NCI-H1417 treated with DMSO at 0.1 percent for 48 hours (cell line): Measurements from ENCODE around the gene ZNF773.
"Not testable (repeated sequence)": the region's sequence is repeated elsewhere in the genome, so short reads cannot be mapped to it uniquely, and the experiment has no call there.

Source experiments
- DNase-seq: peaks from one replicate; lab custom pipeline; 2025; lab: John Stamatoyannopoulos, UW

The ZNF773 gene

DNA sequence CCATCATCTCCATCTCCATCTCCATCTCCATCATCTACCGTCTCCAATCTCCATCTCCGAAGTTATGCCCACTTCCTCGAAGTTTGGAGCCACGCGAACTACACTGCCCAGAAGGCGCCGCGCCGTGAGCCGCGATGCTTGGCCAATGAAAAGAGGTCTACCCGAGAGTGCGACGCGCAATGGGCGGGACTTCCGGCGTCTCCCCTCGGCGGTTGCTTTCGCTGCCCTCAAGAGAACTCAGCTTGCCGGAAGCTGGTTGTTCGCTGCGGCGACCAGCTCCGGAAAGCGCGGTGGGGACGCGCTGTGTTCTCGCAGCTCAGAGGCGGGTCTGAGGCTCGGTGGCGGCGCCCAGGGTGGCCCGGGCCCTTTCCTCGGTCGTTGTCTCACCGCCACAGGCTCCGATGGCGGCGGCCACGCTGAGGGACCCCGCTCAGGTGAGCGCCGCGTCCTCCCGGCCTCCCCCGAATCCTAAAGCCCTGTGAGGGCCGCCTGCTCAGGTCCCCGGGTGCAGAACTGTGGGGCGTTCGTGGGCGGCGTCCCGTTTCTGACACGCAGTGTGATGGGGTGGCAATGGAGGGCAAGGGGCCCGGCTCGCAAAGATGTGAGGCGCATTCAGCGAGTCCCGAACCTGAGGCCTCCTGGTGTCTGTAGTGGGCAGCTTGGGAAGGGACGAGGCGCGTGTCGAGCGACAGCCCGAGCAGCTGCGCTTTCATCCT is at the start of gene ZNF773:
TSS of gene ZNF773 (plus strand) at position 259 of the 716 bp plus-strand sequence. CDS start at position 402, 143 bp downstream.
- DNase-seq: peak; percentile 34

DNA sequence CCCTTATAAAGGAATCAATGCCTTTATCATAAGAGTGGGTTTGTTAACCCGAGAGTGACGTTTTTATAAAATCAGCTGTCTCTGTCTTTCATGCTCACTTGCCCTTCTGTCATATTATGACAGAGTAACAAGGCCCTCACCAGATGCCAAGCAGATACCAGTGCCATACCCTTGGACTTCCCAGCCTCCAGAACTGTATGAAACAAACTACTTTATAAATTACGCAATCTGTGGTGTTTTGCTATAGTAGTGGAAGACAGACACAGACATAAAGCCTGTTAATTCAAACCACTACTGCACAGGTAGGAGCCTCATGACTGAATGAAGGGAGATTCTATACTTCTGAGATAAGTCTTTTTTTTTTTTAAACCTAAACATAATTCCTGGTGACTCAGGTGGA is 47.4 kb upstream of the ZNF773 start:
- DNase-seq: no peak

GRCh38 chr19:57465680-57466381 is 33.9 kb upstream of the ZNF773 start:
- no peak for DNase-seq

DNA sequence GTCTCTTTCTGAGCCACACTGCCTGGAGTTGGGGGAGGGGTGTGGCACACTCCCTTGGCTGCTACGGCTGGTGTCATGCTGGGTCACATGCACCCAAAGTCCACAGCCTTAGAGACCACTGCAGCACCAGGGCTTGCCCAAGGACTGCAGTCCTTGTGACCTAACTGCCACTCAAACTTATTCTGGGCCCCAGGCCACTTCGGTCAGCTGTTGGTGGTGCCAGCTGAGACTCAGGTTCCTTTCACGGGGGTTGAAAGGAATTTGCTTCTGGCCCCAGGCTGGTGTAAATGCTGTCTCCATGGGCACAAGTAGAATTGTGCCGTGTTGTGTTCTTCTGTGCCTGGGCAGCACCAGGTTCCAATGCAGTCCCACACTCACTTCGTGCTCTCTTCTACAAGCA is 33.2 kb upstream of the ZNF773 start:
- DNase-seq: no peak

DNA sequence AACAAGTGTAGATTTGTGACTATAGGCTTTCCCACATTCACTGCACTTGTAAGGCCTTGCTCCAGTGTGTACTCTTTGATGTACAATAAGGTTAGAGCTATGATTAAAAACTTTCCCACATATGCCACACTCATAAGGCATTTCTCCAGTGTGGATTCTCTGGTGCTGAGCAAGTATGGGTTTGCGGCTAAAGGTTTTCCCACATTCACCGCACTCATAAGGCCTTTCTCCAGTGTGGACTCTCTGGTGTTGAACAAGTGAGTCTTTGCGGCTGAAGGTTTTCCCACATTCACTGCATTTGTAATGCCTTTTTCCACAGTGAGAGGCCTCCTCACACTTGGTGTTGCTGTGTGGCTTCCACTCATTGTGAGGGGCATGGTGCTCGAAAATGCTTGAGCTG is 26.1 kb upstream of the ZNF773 start:
- no peak for DNase-seq

- DNase-seq: no peak
Observed at GRCh38 chr19:57477191-57478008, 22.3 kb upstream of the ZNF773 start, which contains the start of gene ZNF772. Gene ZNF772, minus strand, starts transcription at chr19:57477566. Its CDS starts 257 bp downstream, at chr19:57477309.

GRCh38 chr19:57487477-57488298 is 12.1 kb upstream of the ZNF773 start, which contains the start of gene ZNF419:
Gene ZNF419, plus strand, starts transcription at chr19:57487750. Its CDS starts 201 bp downstream, at chr19:57487951.
- peak; percentile 32 for DNase-seq

DNA sequence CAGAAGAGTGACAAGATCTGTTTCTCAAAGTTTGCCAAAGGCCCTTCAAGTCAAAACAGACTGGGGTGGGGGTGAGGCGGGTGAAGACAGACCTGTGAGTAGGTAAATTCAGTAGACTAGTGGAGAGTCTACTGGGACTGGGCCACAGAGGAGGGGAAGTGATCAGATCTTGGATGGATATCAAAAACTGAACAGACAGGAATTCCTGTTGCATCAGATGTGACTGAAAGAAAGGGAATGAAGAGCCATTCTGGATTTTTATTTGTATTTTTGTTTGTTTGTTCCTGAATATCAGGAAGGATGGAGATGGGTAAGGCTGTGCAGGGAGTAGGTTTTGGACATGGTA is 11.5 kb upstream of the ZNF773 start:
- DNase-seq: not testable (repeated sequence)

GRCh38 chr19:57499332-57499679 is 432 bp upstream of the ZNF773 start:
- DNase-seq: not testable (repeated sequence)

DNA sequence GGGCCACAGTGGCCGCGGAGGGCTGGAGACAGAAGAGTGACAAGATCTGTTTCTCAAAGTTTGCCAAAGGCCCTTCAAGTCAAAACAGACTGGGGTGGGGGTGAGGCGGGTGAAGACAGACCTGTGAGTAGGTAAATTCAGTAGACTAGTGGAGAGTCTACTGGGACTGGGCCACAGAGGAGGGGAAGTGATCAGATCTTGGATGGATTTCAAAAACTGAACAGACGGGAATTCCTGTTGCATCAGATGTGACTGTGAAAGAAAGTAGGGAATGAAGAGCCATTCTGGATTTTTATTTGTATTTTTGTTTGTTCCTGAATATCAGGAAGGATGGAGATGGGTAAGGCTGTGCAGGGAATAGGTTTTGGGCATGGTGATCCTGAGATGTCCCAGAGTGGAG is 662 bp downstream of the ZNF773 start:
- not testable (repeated sequence) for DNase-seq

- DNase-seq: no peak
Observed at GRCh38 chr19:57506163-57506562, 6.4 kb downstream of the ZNF773 start.

GRCh38 chr19:57511484-57511883 is 11.7 kb downstream of the ZNF773 start:
- DNase-seq: no peak

DNA sequence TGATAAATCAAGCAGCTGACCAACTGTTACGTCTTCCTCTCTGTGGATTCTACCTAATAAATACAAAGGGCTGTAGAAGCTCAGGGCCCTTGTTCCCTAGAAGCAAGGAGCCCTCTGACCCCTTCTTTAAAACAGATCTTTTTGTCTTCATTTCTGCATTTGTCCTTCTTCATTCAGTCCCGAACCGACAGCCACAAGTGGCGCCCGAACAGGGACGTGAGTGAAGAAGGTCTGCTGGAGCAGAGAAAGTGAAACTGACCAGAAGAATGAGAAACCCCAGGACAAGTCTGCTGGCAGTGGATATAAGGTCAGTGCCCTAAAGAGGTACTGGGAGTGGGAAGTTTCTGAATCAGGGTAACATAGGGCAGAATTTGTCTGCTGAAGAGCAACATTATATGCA is 13.1 kb downstream of the ZNF773 start:
- DNase-seq: no peak

GRCh38 chr19:57515255-57515654 is 15.5 kb downstream of the ZNF773 start:
- DNase-seq: no peak

DNA sequence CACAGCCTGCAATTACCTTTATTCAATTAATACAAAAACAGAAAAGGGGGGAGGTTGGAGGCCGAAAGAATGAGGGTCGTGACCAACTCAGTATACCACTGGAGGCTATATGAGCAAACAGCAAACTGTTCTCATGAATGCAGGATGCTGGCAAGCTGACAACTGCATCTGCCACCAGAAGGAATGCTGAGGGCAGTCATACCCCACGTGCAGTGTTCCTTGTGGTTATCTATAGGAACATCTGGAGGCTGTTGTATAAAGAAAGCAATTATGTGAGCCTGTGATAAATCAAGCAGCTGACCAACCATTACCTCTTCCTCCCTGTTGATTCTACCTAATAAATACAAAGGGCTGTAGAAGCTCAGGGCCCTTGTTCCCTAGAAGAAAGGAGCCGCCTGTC is 18.3 kb downstream of the ZNF773 start:
- DNase-seq: not testable (repeated sequence)

DNA sequence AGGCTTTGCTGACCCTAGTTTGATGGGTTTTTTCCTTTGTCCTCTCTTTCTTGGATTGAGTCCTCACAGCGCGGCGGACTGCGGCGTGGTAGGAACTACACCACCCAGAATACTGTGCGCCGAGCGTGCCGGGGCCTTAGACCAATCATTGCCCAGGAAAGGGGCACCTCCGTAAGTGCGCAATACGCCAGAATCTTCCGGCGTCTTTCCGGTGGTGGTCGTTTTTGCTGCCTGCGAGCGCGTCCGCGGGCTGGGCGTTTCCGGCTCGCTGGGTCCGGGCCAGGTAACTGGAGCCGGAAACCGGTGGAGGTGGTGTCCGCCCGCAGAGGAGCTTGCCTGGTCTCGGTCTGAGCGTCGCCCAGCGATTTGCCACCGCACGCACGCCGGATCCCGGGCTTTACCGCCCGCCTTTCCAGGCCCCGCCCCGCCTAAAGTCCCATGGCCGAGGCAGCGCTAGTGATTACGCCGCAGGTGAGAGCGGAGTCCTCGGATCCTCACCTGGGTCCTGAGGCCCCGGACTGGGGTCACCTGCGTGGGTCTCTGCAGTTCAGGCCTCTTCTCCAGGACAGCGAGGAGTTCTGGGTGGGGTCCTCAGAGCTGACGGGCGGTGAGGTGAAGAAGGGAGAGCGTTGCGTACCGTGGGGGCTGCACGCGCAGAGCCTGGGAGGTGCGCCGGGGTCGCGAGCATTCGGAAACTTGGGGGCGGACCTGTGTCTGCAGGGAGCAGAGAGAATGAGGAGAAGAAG is 27.6 kb downstream of the ZNF773 start, which contains the start of gene ZNF549:
TSS of gene ZNF549 (plus strand) at position 221 of the 746 bp plus-strand sequence. CDS start at position 439, 218 bp downstream.
- DNase-seq: peak; percentile 49

GRCh38 chr19:57537953-57538547 is 38.3 kb downstream of the ZNF773 start:
- DNase-seq: no peak

DNA sequence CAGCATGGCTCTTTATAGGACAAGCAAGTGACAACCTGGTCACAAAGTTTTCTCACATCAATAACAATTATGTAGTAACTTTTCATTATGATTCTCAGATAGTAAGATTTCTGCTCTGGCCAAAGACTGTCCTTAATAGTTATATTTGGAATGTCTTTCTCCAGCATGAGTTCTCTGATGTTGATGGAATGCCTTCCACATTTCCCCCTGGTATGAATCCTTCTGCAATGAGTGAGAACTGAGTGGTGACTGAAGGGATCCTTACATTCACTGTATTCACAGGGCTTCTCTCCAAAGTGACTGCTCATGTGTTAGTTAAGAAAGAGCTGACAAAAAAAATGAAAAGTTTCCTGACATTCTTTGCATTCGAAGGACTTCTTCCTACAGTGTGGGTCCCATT is 46.8 kb downstream of the ZNF773 start:
- no peak for DNase-seq

DNA sequence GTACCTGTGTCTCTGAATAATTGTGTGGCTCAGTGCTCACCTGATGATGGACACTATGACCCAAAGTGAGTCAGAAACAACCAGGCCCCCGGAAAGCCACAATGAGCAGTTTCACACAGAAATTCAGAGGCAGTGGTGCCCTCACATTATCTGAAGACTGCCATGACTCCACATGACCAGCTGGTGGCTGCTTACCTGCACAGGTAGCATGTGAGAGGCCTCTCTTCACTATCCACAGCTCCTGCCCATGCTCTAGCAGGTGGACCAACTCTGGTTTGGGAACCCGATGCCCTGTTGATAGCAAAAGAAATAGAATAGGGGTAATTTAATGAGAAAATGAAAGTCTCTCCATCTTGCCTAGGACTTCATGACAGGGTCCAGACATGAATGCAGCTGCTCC is 52.7 kb downstream of the ZNF773 start:
- DNase-seq: no peak

DNA sequence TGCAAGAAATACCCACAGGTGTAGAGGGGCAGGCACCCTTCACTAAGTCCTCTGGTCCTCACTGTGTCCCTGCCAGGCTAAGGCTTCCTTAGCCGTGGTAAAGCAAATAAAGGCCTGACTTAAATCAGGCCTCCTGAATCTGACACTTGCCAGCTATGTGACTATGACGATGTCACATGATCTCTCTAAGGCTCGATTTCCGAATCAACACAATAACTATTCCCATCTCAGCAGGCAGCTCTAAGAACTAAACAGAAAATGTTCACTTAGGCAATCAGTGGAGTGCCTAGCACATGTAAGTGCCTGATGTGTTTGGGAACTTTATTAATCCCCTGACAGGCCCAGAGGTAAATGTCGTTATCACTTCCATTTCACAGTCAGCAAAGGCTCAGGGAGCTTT is 57.9 kb downstream of the ZNF773 start:
- no peak for DNase-seq
